Gastrocnemius medialis (tissue), 4 donors: ENCODE data around the gene MACROD2. TPM values are rescaled to one million over a fixed set of nuclear protein-coding genes. Genes with fewer than 3 reads are reported as not detected.

Experiments used
- ATAC-seq, 2 donors: fragments of 150-250 bp; one replicate each; pipeline ENCODE4 v1.9.1; 2016
- DNase-seq, 2 donors: peaks; one replicate each; pipeline ENCODE4 v3.0.0-alpha.2; 2019
- H3K27ac ChIP-seq, 4 donors: fragments of 200-600 bp; sonication (generic); 1 replicate in 1 of 4; 2 replicates in 3 of 4; pipeline ENCODE4 v1.5.1; 2016 to 2018; ENCODE audit warnings: mild to moderate bottlenecking in 2 of 4, moderate library complexity in 1 of 4
- H3K27me3 ChIP-seq, 3 donors: fragments of 200-600 bp; sonication (generic) in 2 of 3; 1 replicate in 1 of 3; 2 replicates in 2 of 3; pipeline versions ENCODE4 v1.5.1 to v1.6.0; 2016 to 2019; ENCODE audit warnings: mild to moderate bottlenecking in 1 of 3, moderate library complexity in 1 of 3
- H3K36me3 ChIP-seq, 2 donors: fragments of 200-600 bp; sonication (generic) in 1 of 2; one replicate each; pipeline ENCODE4 v1.5.1; 2017 to 2018
- H3K4me1 ChIP-seq, 2 donors: fragments of 200-600 bp; sonication (generic) in 1 of 2; one replicate each; pipeline ENCODE4 v1.5.1; 2016 to 2017; ENCODE audit warnings: mild to moderate bottlenecking in 2 of 2
- H3K4me3 ChIP-seq, 4 donors: fragments of 200-600 bp; sonication (generic) in 3 of 4; 1 replicate in 1 of 4; 2 replicates in 3 of 4; pipeline ENCODE4 v1.5.1; 2016 to 2019; ENCODE audit warnings: mild to moderate bottlenecking in 2 of 4
- H3K9me3 ChIP-seq, 3 donors: fragments of 200-600 bp; sonication (generic) in 2 of 3; 1 replicate in 1 of 3; 2 replicates in 2 of 3; pipeline ENCODE4 v1.5.1; 2016 to 2019
- POLR2A ChIP-seq, 2 donors: fragments of 450-650 bp; IDR thresholded peaks; one replicate each; pipeline ENCODE4 v1.6.1; 2017; ENCODE audit warnings: antibody characterized with exemption in 2 of 2, mild to moderate bottlenecking in 2 of 2, moderate library complexity in 2 of 2
- in situ Hi-C, 4 donors: fragments of 200-750 bp; cut with MboI; loops; one replicate each; pipeline versions ENCODE4 v1.15.0 to v1.8.0; 2017; ENCODE audit warnings: low sequenced_read_pairs in 4 of 4
- intact Hi-C: fragments of 100-400 bp; cut with DNase I; formaldehyde crosslinking; loops from one replicate; pipeline ENCODE4 v1.15.1; 2023; ENCODE audit warnings: low total_unique reads
- total RNA-seq, 4 donors: library from RNA; depleted of rRNA; stranded (reverse); fragments of >200 nt; gene quantifications; one replicate each; pipeline versions ENCODE4 v1.1.0 to v1.2.3, GENCODE V29; 2016
- TF ChIP-seq, protein P1 (sequence below), 5 experiments: fragments of 450-650 bp in 3 of 5; fragments of 200-600 bp in 2 of 5; sonication (generic) in 2 of 5; IDR thresholded peaks in 4 of 5; conservative IDR thresholded peaks in 1 of 5; 1 replicate in 4 of 5; 2 replicates in 1 of 5; pipeline ENCODE4 v1.5.1; 2016 to 2019; ENCODE audit warnings: antibody characterized with exemption in 5 of 5, mild to moderate bottlenecking in 3 of 5, moderate library complexity in 3 of 5

MACROD2 gene
- total RNA-seq, 4 donors from 2014 or later, result 1.8 to 10.2 (median 3.6) TPM

DNA sequence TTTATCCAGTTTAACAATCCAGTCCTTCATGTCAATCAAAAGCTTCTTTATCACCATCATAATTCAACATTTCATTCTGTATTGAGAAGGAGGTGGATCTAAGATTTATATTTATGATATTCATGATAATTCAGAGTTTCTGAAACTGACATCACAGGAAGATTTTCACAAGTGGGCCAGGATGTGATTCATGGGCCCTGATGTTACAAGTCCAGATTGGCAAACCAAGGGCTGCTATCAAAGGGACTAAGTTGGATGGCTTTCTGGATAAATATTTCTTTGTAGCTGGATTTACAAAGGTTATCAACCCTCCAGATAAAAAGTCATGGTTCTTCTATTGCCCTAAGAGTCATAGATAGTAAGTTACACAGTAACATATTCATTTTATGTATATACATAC lies 1711.4 kb downstream of the MACROD2 start:
- Histone ChIP-seq H3K36me3 (no peaks in the 10 kb centered on the region), H3K9me3 (no peaks in the 10 kb centered on the region), H3K27ac (no peak overlapping the region), H3K27me3 (no peaks in the 10 kb centered on the region), H3K4me3 (no peak overlapping the region), H3K4me1 (no peaks in the 10 kb centered on the region)
- TF ChIP-seq, protein P1, sequence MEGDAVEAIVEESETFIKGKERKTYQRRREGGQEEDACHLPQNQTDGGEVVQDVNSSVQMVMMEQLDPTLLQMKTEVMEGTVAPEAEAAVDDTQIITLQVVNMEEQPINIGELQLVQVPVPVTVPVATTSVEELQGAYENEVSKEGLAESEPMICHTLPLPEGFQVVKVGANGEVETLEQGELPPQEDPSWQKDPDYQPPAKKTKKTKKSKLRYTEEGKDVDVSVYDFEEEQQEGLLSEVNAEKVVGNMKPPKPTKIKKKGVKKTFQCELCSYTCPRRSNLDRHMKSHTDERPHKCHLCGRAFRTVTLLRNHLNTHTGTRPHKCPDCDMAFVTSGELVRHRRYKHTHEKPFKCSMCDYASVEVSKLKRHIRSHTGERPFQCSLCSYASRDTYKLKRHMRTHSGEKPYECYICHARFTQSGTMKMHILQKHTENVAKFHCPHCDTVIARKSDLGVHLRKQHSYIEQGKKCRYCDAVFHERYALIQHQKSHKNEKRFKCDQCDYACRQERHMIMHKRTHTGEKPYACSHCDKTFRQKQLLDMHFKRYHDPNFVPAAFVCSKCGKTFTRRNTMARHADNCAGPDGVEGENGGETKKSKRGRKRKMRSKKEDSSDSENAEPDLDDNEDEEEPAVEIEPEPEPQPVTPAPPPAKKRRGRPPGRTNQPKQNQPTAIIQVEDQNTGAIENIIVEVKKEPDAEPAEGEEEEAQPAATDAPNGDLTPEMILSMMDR (IDR thresholded peaks at IDR 0.05 in 4 of 5, conservative IDR thresholded peaks at IDR 0.05 in 1 of 5), result no peak
- no peak for TF ChIP-seq POLR2A (IDR thresholded peaks at IDR 0.05)
- intact Hi-C loops, result no loop called here
- DNase-seq (no peak), ATAC-seq (no peak)
- in situ Hi-C loops, result no loop called here

DNA sequence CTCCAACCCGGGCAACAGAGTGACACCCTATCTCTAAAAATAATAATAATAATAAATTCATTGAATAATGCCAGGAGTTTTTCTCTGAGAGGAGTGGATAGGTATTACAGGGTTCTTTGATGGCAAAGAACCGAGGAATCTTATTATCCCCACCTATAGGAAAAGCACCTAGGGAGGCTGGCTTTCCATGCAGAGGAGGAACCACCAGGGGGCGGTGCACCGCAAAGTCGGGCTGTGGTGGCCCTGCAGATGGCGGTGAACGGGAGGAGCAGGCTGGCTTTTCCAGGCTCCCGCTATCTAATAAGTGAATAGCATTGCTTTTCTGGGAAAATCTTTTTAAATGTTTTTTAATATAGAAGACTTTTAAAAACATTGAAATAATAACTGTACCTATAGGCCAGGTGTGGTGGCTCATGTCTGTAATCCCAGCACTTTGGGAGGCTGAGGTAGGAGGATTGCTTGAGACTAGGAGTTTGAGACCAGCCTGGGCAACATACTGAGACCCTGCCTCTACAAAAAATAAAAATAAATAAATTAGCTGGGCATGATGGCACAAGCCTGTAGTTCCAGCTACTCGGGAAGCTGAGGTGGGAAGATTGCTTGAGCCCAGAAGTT lies 1713.8 kb downstream of the MACROD2 start:
- TF ChIP-seq POLR2A (IDR thresholded peaks at IDR 0.05), result no peak
- TF ChIP-seq, protein P1 (IDR thresholded peaks at IDR 0.05 in 4 of 5, conservative IDR thresholded peaks at IDR 0.05 in 1 of 5), result peak in 1 of 5 experiments; percentile 31
- no peaks in the 10 kb centered on the region for H3K27me3 ChIP-seq
- DNase-seq, result peak in 1 of 2 donors; percentile 11
- no peak overlapping the region for H3K27ac ChIP-seq
- in situ Hi-C loops, result no loop called here
- H3K4me1 ChIP-seq, result no peaks in the 10 kb centered on the region
- no peak overlapping the region for H3K4me3 ChIP-seq
- no peaks in the 10 kb centered on the region for H3K36me3 ChIP-seq
- ATAC-seq, result no peak
- intact Hi-C loops, result no loop called here
- no peaks in the 10 kb centered on the region for H3K9me3 ChIP-seq

DNA sequence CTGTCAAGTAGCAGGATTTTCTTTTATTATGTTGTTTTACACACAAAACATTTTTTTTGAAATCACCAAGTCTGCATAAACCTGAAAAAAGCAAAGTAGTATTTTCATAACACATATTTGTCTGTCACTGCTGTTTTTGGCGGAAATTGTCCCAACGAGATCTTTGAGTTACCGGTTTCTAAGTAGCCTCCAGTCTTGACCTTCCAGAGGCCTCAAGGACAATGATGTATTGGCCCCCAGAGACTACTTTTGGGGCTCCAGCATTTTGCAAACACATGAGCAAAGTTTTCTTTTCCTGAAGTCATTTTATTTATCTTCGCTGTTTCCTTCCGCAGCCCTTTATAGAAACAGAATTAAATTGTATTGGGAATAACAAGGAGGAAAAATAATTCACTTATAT lies 1715.3 kb downstream of the MACROD2 start:
- in situ Hi-C loops, result no loop called here
- no peak for TF ChIP-seq POLR2A (IDR thresholded peaks at IDR 0.05)
- TF ChIP-seq, protein P1 (IDR thresholded peaks at IDR 0.05 in 4 of 5, conservative IDR thresholded peaks at IDR 0.05 in 1 of 5), result no peak
- no peaks in the 10 kb centered on the region for H3K9me3 ChIP-seq

DNA sequence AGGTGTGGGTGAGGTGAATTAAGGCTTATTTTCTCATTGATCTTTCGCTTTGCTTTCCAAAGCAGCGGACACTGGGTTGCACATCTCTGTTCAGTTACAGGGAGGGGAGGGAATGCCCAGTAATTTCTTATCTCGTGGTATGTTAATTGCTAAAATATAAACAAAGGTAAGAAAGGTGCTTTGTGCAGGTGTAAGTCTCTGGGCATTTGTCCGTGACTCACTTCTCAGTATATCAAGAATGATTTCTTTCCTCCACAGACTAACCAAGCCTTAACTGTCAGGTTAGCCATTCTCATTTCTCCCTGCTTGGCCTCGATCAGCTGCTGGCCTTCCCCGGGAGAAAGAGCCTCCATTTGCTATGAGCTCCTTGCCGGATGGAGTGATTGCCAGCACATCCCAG lies 1715.9 kb downstream of the MACROD2 start:
- Histone ChIP-seq H3K4me3 (no peak overlapping the region), H3K27ac (no peak overlapping the region), H3K4me1 (no peaks in the 10 kb centered on the region), H3K27me3 (no peaks in the 10 kb centered on the region), H3K36me3 (no peaks in the 10 kb centered on the region), H3K9me3 (no peaks in the 10 kb centered on the region)
- no peak for ATAC-seq
- DNase-seq, result no peak
- TF ChIP-seq POLR2A (IDR thresholded peaks at IDR 0.05), result no peak
- TF ChIP-seq, protein P1 (IDR thresholded peaks at IDR 0.05 in 4 of 5, conservative IDR thresholded peaks at IDR 0.05 in 1 of 5), result no peak
- intact Hi-C loops (no loop called here), in situ Hi-C loops (no loop called here)

More for the DNA sequence above, 1715.3 kb downstream of the MACROD2 start:
- Histone ChIP-seq H3K27ac (no peak overlapping the region), H3K4me3 (no peak overlapping the region), H3K27me3 (no peaks in the 10 kb centered on the region), H3K4me1 (no peaks in the 10 kb centered on the region), H3K36me3 (no peaks in the 10 kb centered on the region)
- intact Hi-C loops, result no loop called here
- no peak for ATAC-seq
- DNase-seq, result no peak

DNA sequence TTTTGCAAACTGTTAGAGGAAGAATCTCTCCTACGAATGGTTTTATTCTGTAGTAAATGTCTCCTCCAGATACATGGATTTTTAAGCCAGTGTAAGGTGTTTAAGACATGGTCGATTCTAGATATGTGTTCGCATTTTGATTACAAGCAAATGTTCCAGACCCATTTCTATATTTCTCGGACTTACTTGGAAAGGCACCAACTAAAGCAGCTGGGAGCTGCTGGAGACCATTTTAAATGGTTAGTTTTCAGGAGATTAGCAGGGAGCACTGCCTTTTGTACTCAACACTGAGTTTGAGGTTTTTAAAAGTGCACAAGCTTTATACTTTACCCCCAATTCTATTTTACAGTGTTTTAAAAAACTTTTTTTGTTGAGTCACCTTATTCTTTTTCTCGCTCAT lies 1720.9 kb downstream of the MACROD2 start:
- no peak overlapping the region for H3K27ac ChIP-seq
- DNase-seq (no peak), ATAC-seq (no peak)
- no peaks in the 10 kb centered on the region for H3K4me1 ChIP-seq
- intact Hi-C loops, result no loop called here
- H3K27me3 ChIP-seq, result no peaks in the 10 kb centered on the region
- no peaks in the 10 kb centered on the region for H3K9me3 ChIP-seq
- in situ Hi-C loops, result no loop called here
- H3K4me3 ChIP-seq, result no peak overlapping the region
- H3K36me3 ChIP-seq, result no peaks in the 10 kb centered on the region
- TF ChIP-seq POLR2A (IDR thresholded peaks at IDR 0.05), result no peak
- TF ChIP-seq, protein P1 (IDR thresholded peaks at IDR 0.05 in 4 of 5, conservative IDR thresholded peaks at IDR 0.05 in 1 of 5), result no peak
